ENCODE results near the gene TCOF1.
A peak's percentile ranks its signal among the peaks of the same experiment; 100 is the strongest.

The TCOF1 gene

DNA sequence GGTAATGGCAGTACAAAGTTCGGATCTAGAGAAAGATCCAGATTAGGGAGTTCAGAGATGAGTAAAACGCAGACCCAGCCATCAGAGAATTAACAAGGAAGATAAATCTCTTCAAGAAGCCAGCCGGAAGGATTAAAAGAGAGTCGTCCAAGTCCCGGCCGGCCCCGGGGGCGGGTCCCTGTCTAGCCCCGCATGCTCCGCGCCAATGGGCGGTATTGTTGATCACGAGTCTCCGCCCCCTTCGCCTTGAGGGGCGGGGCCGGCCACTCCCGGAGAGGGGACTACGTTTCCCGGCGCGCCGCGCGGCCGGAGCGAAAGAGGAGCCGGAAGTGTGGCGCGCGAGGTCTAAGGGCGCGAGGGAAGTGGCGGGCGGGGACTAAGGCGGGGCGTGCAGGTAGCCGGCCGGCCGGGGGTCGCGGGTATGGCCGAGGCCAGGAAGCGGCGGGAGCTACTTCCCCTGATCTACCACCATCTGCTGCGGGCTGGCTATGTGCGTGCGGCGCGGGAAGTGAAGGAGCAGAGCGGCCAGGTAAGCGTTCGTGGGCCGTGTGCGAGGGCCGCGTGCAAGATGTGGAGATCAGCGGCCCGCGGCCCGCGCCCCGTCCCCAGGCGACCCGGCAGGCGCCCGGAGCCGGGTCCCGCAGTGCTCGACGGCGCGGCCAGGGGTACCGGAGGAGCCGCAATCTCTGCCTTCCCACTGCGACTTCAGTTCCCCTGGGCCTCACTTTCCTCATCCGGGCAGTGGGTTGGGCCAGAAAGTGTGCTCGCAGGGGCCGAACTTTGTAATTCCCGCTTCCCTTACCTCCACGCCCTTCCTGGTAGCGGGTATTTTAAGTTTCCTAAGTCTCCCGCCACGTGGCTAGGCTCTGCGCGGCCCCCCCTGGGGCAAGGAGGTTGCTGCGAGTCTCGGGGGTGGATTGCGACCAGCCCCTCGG lies at the start of gene TCOF1:
TCOF1 (plus strand) TSS at position 372 of the 935 bp plus-strand sequence; CDS start at position 422, 50 bp downstream.
- Histone ChIP-seq H3K4me3 (ENCODE audit: low read depth in 1 of 2, low read length in 2 of 2) (peak within 1 kb of the TSS; percentile 72 to 86), H3K4me1 (ENCODE audit: control insufficient read depth in 1 of 2, insufficient read depth in 2 of 2, low read length in 2 of 2) (peaks cover 0 to 7% of the 10 kb centered on the region in 2 donors), H3K27ac (ENCODE audit: low read length) (peak within 1 kb of the TSS; percentile 35), H3K9me3 (ENCODE audit: control insufficient read depth in 1 of 2, low read length in 2 of 2) (no peaks in the 10 kb centered on the region), H3K27me3 (ENCODE audit: low read depth, low read length) (no peaks in the 10 kb centered on the region), H3K36me3 (ENCODE audit: control insufficient read depth in 1 of 2, insufficient read depth in 2 of 2, low read length in 2 of 2) (peaks cover 17 to 18% of the 10 kb centered on the region in 2 donors)

- H3K4me1 ChIP-seq (ENCODE audit: control insufficient read depth in 1 of 2, insufficient read depth in 2 of 2, low read length in 2 of 2) = peaks cover 0 to 7% of the 10 kb centered on the region in 2 donors
- no peak overlapping the region for H3K27ac ChIP-seq (ENCODE audit: low read length)
- H3K9me3 ChIP-seq (ENCODE audit: control insufficient read depth in 1 of 2, low read length in 2 of 2) = no peaks in the 10 kb centered on the region
- H3K27me3 ChIP-seq (ENCODE audit: low read depth, low read length) = no peaks in the 10 kb centered on the region
- no peak overlapping the region for H3K4me3 ChIP-seq (ENCODE audit: low read depth in 1 of 2, low read length in 2 of 2)
- H3K36me3 ChIP-seq (ENCODE audit: control insufficient read depth in 1 of 2, insufficient read depth in 2 of 2, low read length in 2 of 2) = no peaks in the 10 kb centered on the region
Measured at GRCh38 chr5:150309101-150309885, 48.2 kb upstream of the TCOF1 start.

GRCh38 chr5:150309886-150310239 lies 47.6 kb upstream of the TCOF1 start:
- H3K27me3 ChIP-seq (ENCODE audit: low read depth, low read length) = no peaks in the 10 kb centered on the region

GRCh38 chr5:150310246-150310645 lies 47.3 kb upstream of the TCOF1 start:
- no peak overlapping the region for H3K27ac ChIP-seq (ENCODE audit: low read length)
- no peaks in the 10 kb centered on the region for H3K27me3 ChIP-seq (ENCODE audit: low read depth, low read length)
- no peaks in the 10 kb centered on the region for H3K36me3 ChIP-seq (ENCODE audit: control insufficient read depth in 1 of 2, insufficient read depth in 2 of 2, low read length in 2 of 2)
- no peaks in the 10 kb centered on the region for H3K9me3 ChIP-seq (ENCODE audit: control insufficient read depth in 1 of 2, low read length in 2 of 2)
- H3K4me1 ChIP-seq (ENCODE audit: control insufficient read depth in 1 of 2, insufficient read depth in 2 of 2, low read length in 2 of 2) = peaks cover 0 to 7% of the 10 kb centered on the region in 2 donors
- no peak overlapping the region for H3K4me3 ChIP-seq (ENCODE audit: low read depth in 1 of 2, low read length in 2 of 2)

More at GRCh38 chr5:150309886-150310239, 47.6 kb upstream of the TCOF1 start:
- no peaks in the 10 kb centered on the region for H3K9me3 ChIP-seq (ENCODE audit: control insufficient read depth in 1 of 2, low read length in 2 of 2)
- H3K36me3 ChIP-seq (ENCODE audit: control insufficient read depth in 1 of 2, insufficient read depth in 2 of 2, low read length in 2 of 2) = no peaks in the 10 kb centered on the region
- peaks cover 0 to 7% of the 10 kb centered on the region in 2 donors for H3K4me1 ChIP-seq (ENCODE audit: control insufficient read depth in 1 of 2, insufficient read depth in 2 of 2, low read length in 2 of 2)
- no peak overlapping the region for H3K27ac ChIP-seq (ENCODE audit: low read length)
- H3K4me3 ChIP-seq (ENCODE audit: low read depth in 1 of 2, low read length in 2 of 2) = no peak overlapping the region

DNA sequence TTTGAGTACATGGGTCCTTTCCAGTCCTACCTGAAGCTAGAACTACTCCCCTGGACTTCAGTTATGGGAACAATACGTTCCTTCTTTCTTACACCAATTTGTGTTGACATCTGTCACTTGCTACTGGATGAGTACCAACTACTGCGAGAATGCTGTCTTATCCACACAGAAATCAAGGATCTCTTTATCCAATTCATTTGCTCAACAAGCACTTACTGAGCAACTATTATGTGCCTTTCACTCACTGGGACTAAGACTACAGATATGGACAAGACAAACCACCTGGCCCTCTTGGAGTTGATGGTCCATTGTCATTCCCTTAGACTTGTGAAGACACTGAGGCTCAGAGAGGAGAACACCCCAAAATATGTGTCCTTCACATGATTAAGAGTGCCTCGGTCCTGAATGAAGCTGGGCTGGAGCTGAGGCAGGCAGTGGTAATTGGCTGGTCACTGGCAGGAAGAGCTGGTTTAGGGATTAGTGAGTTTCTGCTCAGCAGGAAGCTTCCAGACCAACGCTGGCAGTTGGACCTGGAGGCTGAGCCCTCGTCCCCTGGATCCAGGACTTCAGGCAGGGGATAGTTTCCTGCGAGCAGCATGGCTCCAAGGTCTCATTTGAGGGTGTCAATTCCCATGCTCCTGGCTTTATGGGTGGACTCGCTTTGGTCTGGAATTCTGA lies 46.3 kb upstream of the TCOF1 start:
- peaks cover 0 to 7% of the 10 kb centered on the region in 2 donors for H3K4me1 ChIP-seq (ENCODE audit: control insufficient read depth in 1 of 2, insufficient read depth in 2 of 2, low read length in 2 of 2)
- H3K4me3 ChIP-seq (ENCODE audit: low read depth in 1 of 2, low read length in 2 of 2) = no peak overlapping the region
- H3K36me3 ChIP-seq (ENCODE audit: control insufficient read depth in 1 of 2, insufficient read depth in 2 of 2, low read length in 2 of 2) = no peaks in the 10 kb centered on the region
- H3K27ac ChIP-seq (ENCODE audit: low read length) = no peak overlapping the region
- H3K27me3 ChIP-seq (ENCODE audit: low read depth, low read length) = no peaks in the 10 kb centered on the region
- H3K9me3 ChIP-seq (ENCODE audit: control insufficient read depth in 1 of 2, low read length in 2 of 2) = no peaks in the 10 kb centered on the region

DNA sequence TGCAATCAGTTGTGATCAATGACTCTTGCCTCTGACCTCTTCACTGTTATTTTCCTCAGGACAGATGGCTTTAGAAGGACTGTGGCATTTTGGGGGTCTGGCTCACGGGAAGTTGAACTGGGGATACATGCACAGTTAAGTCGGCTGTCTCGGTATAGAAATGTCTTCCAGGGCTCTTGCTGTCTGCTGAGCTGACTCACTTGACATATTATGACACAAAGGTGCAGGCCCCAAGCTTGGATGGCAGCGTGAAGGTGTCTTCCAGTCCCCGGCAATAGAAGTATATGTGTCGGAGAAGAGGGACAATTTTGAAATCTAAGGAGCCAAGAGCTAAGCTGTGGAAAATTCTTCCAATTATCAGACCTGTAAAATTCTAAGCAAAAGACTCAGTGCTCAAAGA lies 45.0 kb upstream of the TCOF1 start:
- no peaks in the 10 kb centered on the region for H3K36me3 ChIP-seq (ENCODE audit: control insufficient read depth in 1 of 2, insufficient read depth in 2 of 2, low read length in 2 of 2)
- H3K4me1 ChIP-seq (ENCODE audit: control insufficient read depth in 1 of 2, insufficient read depth in 2 of 2, low read length in 2 of 2) = peaks cover 0 to 7% of the 10 kb centered on the region in 2 donors
- H3K27me3 ChIP-seq (ENCODE audit: low read depth, low read length) = no peaks in the 10 kb centered on the region
- no peaks in the 10 kb centered on the region for H3K9me3 ChIP-seq (ENCODE audit: control insufficient read depth in 1 of 2, low read length in 2 of 2)
- no peak overlapping the region for H3K27ac ChIP-seq (ENCODE audit: low read length)
- H3K4me3 ChIP-seq (ENCODE audit: low read depth in 1 of 2, low read length in 2 of 2) = no peak overlapping the region

DNA sequence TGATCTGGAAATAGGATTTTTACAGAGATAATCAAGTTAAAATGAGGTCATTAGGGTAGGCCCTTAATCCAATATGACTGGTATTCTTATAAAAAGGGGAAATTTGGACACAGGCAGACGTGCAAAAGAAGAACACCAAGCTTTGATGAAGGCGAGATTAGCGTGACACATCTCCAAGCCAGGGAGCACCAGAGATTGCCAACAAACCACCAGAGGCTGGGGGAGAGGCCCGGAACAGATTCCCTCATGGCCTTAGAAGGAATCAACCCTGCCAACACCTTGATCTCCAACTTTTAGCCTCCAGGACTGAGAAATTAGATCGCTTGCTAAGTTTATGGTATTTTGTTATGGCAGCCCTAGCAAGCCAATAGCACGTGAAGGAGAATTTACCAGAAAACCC lies 44.0 kb upstream of the TCOF1 start:
- H3K36me3 ChIP-seq (ENCODE audit: control insufficient read depth in 1 of 2, insufficient read depth in 2 of 2, low read length in 2 of 2) = no peaks in the 10 kb centered on the region
- H3K4me3 ChIP-seq (ENCODE audit: low read depth in 1 of 2, low read length in 2 of 2) = no peak overlapping the region
- H3K9me3 ChIP-seq (ENCODE audit: control insufficient read depth in 1 of 2, low read length in 2 of 2) = no peaks in the 10 kb centered on the region
- peaks cover 0 to 7% of the 10 kb centered on the region in 2 donors for H3K4me1 ChIP-seq (ENCODE audit: control insufficient read depth in 1 of 2, insufficient read depth in 2 of 2, low read length in 2 of 2)
- H3K27ac ChIP-seq (ENCODE audit: low read length) = no peak overlapping the region
- H3K27me3 ChIP-seq (ENCODE audit: low read depth, low read length) = no peaks in the 10 kb centered on the region

GRCh38 chr5:150313921-150314716 lies 43.4 kb upstream of the TCOF1 start:
- Histone ChIP-seq H3K9me3 (ENCODE audit: control insufficient read depth in 1 of 2, low read length in 2 of 2) (no peaks in the 10 kb centered on the region), H3K4me3 (ENCODE audit: low read depth in 1 of 2, low read length in 2 of 2) (no peak overlapping the region), H3K4me1 (ENCODE audit: control insufficient read depth in 1 of 2, insufficient read depth in 2 of 2, low read length in 2 of 2) (peaks cover 0 to 5% of the 10 kb centered on the region in 2 donors), H3K27ac (ENCODE audit: low read length) (no peak overlapping the region), H3K27me3 (ENCODE audit: low read depth, low read length) (no peaks in the 10 kb centered on the region), H3K36me3 (ENCODE audit: control insufficient read depth in 1 of 2, insufficient read depth in 2 of 2, low read length in 2 of 2) (no peaks in the 10 kb centered on the region)

DNA sequence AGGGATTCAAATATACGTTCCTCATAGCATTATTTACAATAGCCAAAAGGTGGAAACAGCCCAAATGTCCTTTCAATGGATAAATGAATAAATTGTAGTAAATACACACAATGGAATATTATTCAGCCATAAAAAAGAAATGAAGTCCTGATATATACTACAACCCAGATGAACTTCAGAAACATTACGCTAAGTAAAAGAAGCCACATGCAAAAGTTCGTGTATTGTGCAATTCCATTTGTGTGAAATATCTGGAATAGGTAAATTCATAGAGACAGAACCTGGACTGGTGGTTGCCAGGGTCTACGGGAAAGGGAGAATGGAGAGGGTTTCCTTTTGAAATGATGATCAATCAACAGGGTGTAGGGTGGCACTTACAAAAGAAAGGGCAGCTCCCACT lies 42.3 kb upstream of the TCOF1 start:
- Histone ChIP-seq H3K36me3 (ENCODE audit: control insufficient read depth in 1 of 2, insufficient read depth in 2 of 2, low read length in 2 of 2) (no peaks in the 10 kb centered on the region), H3K9me3 (ENCODE audit: control insufficient read depth in 1 of 2, low read length in 2 of 2) (no peaks in the 10 kb centered on the region), H3K27ac (ENCODE audit: low read length) (no peak overlapping the region), H3K4me3 (ENCODE audit: low read depth in 1 of 2, low read length in 2 of 2) (no peak overlapping the region), H3K27me3 (ENCODE audit: low read depth, low read length) (no peaks in the 10 kb centered on the region), H3K4me1 (ENCODE audit: control insufficient read depth in 1 of 2, insufficient read depth in 2 of 2, low read length in 2 of 2) (no peaks in the 10 kb centered on the region)

GRCh38 chr5:150316320-150316719 lies 41.2 kb upstream of the TCOF1 start:
- Histone ChIP-seq H3K4me3 (ENCODE audit: low read depth in 1 of 2, low read length in 2 of 2) (no peak overlapping the region), H3K4me1 (ENCODE audit: control insufficient read depth in 1 of 2, insufficient read depth in 2 of 2, low read length in 2 of 2) (no peaks in the 10 kb centered on the region), H3K36me3 (ENCODE audit: control insufficient read depth in 1 of 2, insufficient read depth in 2 of 2, low read length in 2 of 2) (no peaks in the 10 kb centered on the region), H3K9me3 (ENCODE audit: control insufficient read depth in 1 of 2, low read length in 2 of 2) (no peaks in the 10 kb centered on the region), H3K27ac (ENCODE audit: low read length) (no peak overlapping the region), H3K27me3 (ENCODE audit: low read depth, low read length) (no peaks in the 10 kb centered on the region)
